GM19193 (cell line): ENCODE data around the gene HOXC10.

Experiments
- POLR2A ChIP-seq: IDR thresholded peaks from 4 replicates; pipeline ENCODE4 v1.6.1; 2011; ENCODE audit not compliant: insufficient read depth, insufficient read length; ENCODE audit errors: extremely low read depth

Gene HOXC10

GRCh38 chr12:53955776-53956250 lies 29.1 kb upstream of the HOXC10 start:
- TF ChIP-seq POLR2A: no peak

- no peak for TF ChIP-seq POLR2A
Observed at GRCh38 chr12:53956251-53956887, 28.6 kb upstream of the HOXC10 start.

- TF ChIP-seq POLR2A: no peak
Observed at GRCh38 chr12:53956914-53957536, 27.9 kb upstream of the HOXC10 start.

- TF ChIP-seq POLR2A: no peak
Observed at GRCh38 chr12:53958128-53958527, 26.8 kb upstream of the HOXC10 start.

- no peak for TF ChIP-seq POLR2A
Observed at GRCh38 chr12:53959314-53959713, 25.6 kb upstream of the HOXC10 start.

- TF ChIP-seq POLR2A: no peak
Observed at GRCh38 chr12:53960187-53961024, 24.5 kb upstream of the HOXC10 start.

GRCh38 chr12:53961025-53961761 lies 23.8 kb upstream of the HOXC10 start:
- no peak for TF ChIP-seq POLR2A

- no peak for TF ChIP-seq POLR2A
Observed at GRCh38 chr12:53963005-53963404, 21.9 kb upstream of the HOXC10 start.

- no peak for TF ChIP-seq POLR2A
Observed at GRCh38 chr12:53963434-53964314, 21.3 kb upstream of the HOXC10 start.

GRCh38 chr12:53964315-53964713 lies 20.6 kb upstream of the HOXC10 start:
- no peak for TF ChIP-seq POLR2A

GRCh38 chr12:53965281-53966084 lies 19.5 kb upstream of the HOXC10 start:
- TF ChIP-seq POLR2A: no peak

GRCh38 chr12:53966085-53966384 lies 18.9 kb upstream of the HOXC10 start:
- TF ChIP-seq POLR2A: no peak

- no peak for TF ChIP-seq POLR2A
Observed at GRCh38 chr12:53966385-53967133, 18.4 kb upstream of the HOXC10 start.
